Vagina (tissue), 2 donors: ENCODE measurements around the gene AGAP3. TPM values are rescaled to one million over a fixed set of nuclear protein-coding genes. Genes with fewer than 3 reads are reported as not detected.

Experiments used
- DNase-seq, 2 donors: peaks; one replicate each; pipeline ENCODE4 v3.0.0-alpha.2; 2017; ENCODE audit errors: extremely low spot score in 2 of 2
- H3K27ac ChIP-seq: fragments of 200-600 bp; sonication (generic); one replicate; pipeline ENCODE4 v1.5.1; 2019
- H3K27me3 ChIP-seq: fragments of 200-600 bp; sonication (generic); one replicate; pipeline ENCODE4 v1.5.1; 2019
- H3K36me3 ChIP-seq, 2 donors: fragments of 200-600 bp; sonication (generic); one replicate each; pipeline ENCODE4 v1.5.1; 2017 to 2019
- H3K4me1 ChIP-seq: fragments of 200-600 bp; sonication (generic); one replicate; pipeline ENCODE4 v1.5.1; 2019
- H3K4me3 ChIP-seq, 2 donors: fragments of 200-600 bp; sonication (generic); 1 replicate in 1 of 2; 2 replicates in 1 of 2; pipeline ENCODE4 v1.5.1; 2016 to 2019
- H3K9me3 ChIP-seq: fragments of 200-600 bp; sonication (generic); one replicate; pipeline ENCODE4 v1.5.1; 2019
- CTCF ChIP-seq, 3 experiments: fragments of 450-650 bp in 2 of 3; fragments of 200-600 bp in 1 of 3; sonication (generic) in 1 of 3; IDR thresholded peaks; one replicate each; pipeline ENCODE4 v1.5.1; 2017 to 2019; ENCODE audit warnings: antibody characterized with exemption in 3 of 3, mild to moderate bottlenecking in 2 of 3, moderate library complexity in 2 of 3
- POLR2A ChIP-seq, 2 donors: fragments of 450-650 bp; IDR thresholded peaks; one replicate each; pipeline ENCODE4 v1.6.1; 2017; ENCODE audit warnings: antibody characterized with exemption in 2 of 2, mild to moderate bottlenecking in 2 of 2, moderate library complexity in 2 of 2
- POLR2AphosphoS5 ChIP-seq, 2 donors: sonication (generic); formaldehyde crosslinking; IDR thresholded peaks; one replicate each; pipeline ENCODE4 v1.9.0; 2017; ENCODE audit warnings: antibody characterized with exemption in 2 of 2, mild to moderate bottlenecking in 2 of 2, low read depth in 1 of 2; ENCODE audit not compliant: insufficient read depth in 1 of 2
- intact Hi-C: fragments of 100-400 bp; cut with DNase I; formaldehyde crosslinking; loops from one replicate; pipeline ENCODE4 v1.15.1; 2023
- total RNA-seq: library from RNA; depleted of rRNA; stranded (reverse); fragments of >200 nt; gene quantifications from one replicate; pipeline ENCODE4 v1.2.3, GENCODE V29; 2016

AGAP3 gene
- total RNA-seq, 1 donor from 2014 or later: 98.2 TPM

GRCh38 chr7:151181011-151181431, 94.7 kb downstream of the AGAP3 start:
- no peaks in the 10 kb centered on the region for H3K9me3 ChIP-seq
- no peak overlapping the region for H3K4me3 ChIP-seq
- no peak for DNase-seq
- TF ChIP-seq POLR2AphosphoS5 (IDR thresholded peaks at IDR 0.05; ENCODE audit: insufficient read depth in 1 of 2, low read depth in 1 of 2) (no peak), CTCF (IDR thresholded peaks at IDR 0.05) (no peak), POLR2A (IDR thresholded peaks at IDR 0.05) (no peak)
- H3K27ac ChIP-seq: no peak overlapping the region
- no peaks in the 10 kb centered on the region for H3K36me3 ChIP-seq
- H3K27me3 ChIP-seq: no peaks in the 10 kb centered on the region
- H3K4me1 ChIP-seq: no peaks in the 10 kb centered on the region
- intact Hi-C loops: no loop called here

GRCh38 chr7:151185762-151186639, 99.7 kb downstream of the AGAP3 start:
- intact Hi-C loops: no loop called here
- Histone ChIP-seq H3K36me3 (no peaks in the 10 kb centered on the region), H3K9me3 (no peaks in the 10 kb centered on the region), H3K4me3 (no peak overlapping the region), H3K27ac (no peak overlapping the region), H3K27me3 (no peaks in the 10 kb centered on the region), H3K4me1 (no peaks in the 10 kb centered on the region)
- TF ChIP-seq POLR2AphosphoS5 (IDR thresholded peaks at IDR 0.05; ENCODE audit: insufficient read depth in 1 of 2, low read depth in 1 of 2): no peak
- no peak for TF ChIP-seq POLR2A (IDR thresholded peaks at IDR 0.05)
- TF ChIP-seq CTCF (IDR thresholded peaks at IDR 0.05): no peak
- DNase-seq: no peak

DNA sequence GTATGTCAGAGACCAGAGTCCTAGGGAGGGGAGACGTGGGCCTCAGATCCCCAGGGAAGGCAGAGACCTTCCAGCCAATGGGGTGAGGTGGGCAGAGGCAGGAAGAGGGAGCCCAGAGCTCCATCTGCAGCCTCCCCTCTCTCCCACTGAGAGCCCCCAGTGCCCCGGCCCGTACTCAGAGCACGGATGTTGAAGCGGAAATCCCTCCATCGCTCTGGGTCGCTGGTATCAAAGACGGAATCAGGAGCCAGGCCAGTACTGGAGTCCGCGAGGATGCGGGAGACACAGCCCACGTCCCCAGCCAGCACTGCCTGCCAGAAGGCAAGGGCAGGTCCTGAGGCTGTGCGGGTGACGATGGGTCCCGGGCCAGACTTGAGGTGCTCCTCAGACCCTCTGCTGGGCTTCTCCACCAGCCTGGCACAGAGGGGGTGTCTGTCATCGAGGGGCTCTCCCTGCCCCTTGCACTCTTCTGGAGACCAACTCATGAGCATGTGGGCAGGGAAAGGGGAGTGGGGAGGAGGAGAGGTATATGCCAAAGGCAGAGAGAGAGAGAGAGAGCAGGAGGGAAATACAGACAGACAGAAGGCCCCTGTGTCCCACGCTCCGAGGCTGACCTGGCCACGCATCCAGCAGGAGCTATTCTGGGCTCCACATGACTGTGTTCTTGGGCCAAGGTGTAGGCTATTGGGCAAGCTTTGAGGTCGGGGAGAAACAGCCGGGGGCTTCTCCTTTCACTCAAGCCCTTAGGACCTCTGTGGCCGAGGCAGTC, 100.5 kb downstream of the AGAP3 start, which contains the start of gene ASB10:
Gene ASB10 (minus strand): TSS at position 611 of the 769 bp plus-strand sequence. CDS start 120 bp downstream, at position 491.
- no peaks in the 10 kb centered on the region for H3K36me3 ChIP-seq
- no peaks in the 10 kb centered on the region for H3K4me1 ChIP-seq
- no peak within 1 kb of the TSS for H3K4me3 ChIP-seq
- H3K9me3 ChIP-seq: no peaks in the 10 kb centered on the region
- TF ChIP-seq POLR2A (IDR thresholded peaks at IDR 0.05) (no peak), POLR2AphosphoS5 (IDR thresholded peaks at IDR 0.05; ENCODE audit: insufficient read depth in 1 of 2, low read depth in 1 of 2) (no peak), CTCF (IDR thresholded peaks at IDR 0.05) (no peak)
- no peak for DNase-seq
- no peaks in the 10 kb centered on the region for H3K27me3 ChIP-seq
- intact Hi-C loops: no loop called here
- no peak within 1 kb of the TSS for H3K27ac ChIP-seq

GRCh38 chr7:151187409-151188251, 101.4 kb downstream of the AGAP3 start:
- no peak for DNase-seq
- intact Hi-C loops: no loop called here

More at GRCh38 chr7:151187409-151188251, 101.4 kb downstream of the AGAP3 start:
- Histone ChIP-seq H3K27ac (no peak overlapping the region), H3K27me3 (no peaks in the 10 kb centered on the region), H3K36me3 (no peaks in the 10 kb centered on the region), H3K9me3 (no peaks in the 10 kb centered on the region), H3K4me1 (no peaks in the 10 kb centered on the region), H3K4me3 (no peak overlapping the region)
- no peak for TF ChIP-seq POLR2AphosphoS5 (IDR thresholded peaks at IDR 0.05; ENCODE audit: insufficient read depth in 1 of 2, low read depth in 1 of 2)
- no peak for TF ChIP-seq CTCF (IDR thresholded peaks at IDR 0.05)
- no peak for TF ChIP-seq POLR2A (IDR thresholded peaks at IDR 0.05)
